DOHH2 (cell line): ENCODE results near the gene ARHGAP23.
A peak's percentile ranks its signal among the peaks of the same experiment; 100 is the strongest.

Experiments
- H3F3A ChIP-seq: fragments of 200-600 bp; sonication (generic), shearing (Covaris generic); 2 replicates; pipeline ENCODE4 v1.6.0; 2016; ENCODE audit warnings: antibody characterized with exemption, mild to moderate bottlenecking; ENCODE audit not compliant: control insufficient read depth, insufficient read depth
- H3K27ac ChIP-seq: fragments of 200-600 bp; sonication (generic); 2 replicates; pipeline ENCODE4 v1.5.1; 2014; ENCODE audit warnings: low read depth, mild to moderate bottlenecking, low read length, moderate library complexity
- H3K27me3 ChIP-seq: fragments of 200-600 bp; sonication (generic); 2 replicates; pipeline ENCODE4 v1.6.1; 2014; ENCODE audit warnings: mild to moderate bottlenecking, low read length, mixed read lengths; ENCODE audit not compliant: control insufficient read depth
- H3K36me3 ChIP-seq: fragments of 200-600 bp; sonication (generic); 2 replicates; pipeline ENCODE4 v1.6.1; 2014; ENCODE audit warnings: mild to moderate bottlenecking, low read length, moderate library complexity, mixed read lengths; ENCODE audit not compliant: control insufficient read depth
- H3K4me1 ChIP-seq: fragments of 200-600 bp; sonication (generic); 2 replicates; pipeline ENCODE4 v1.6.1; 2014; ENCODE audit warnings: mild to moderate bottlenecking, low read length, mixed read lengths; ENCODE audit not compliant: control insufficient read depth
- H3K4me2 ChIP-seq: fragments of 200-600 bp; sonication (generic); 2 replicates; pipeline ENCODE4 v1.6.0; 2014; ENCODE audit warnings: mild to moderate bottlenecking, low read length, moderate library complexity
- H3K4me3 ChIP-seq: fragments of 200-600 bp; sonication (generic); 2 replicates; pipeline ENCODE4 v1.5.1; 2014; ENCODE audit warnings: mild to moderate bottlenecking, low read length, mixed read lengths
- H3K79me2 ChIP-seq: fragments of 200-600 bp; sonication (generic); 2 replicates; pipeline ENCODE4 v1.6.1; 2014; ENCODE audit warnings: mild to moderate bottlenecking, low read length, mixed read lengths; ENCODE audit not compliant: control insufficient read depth
- H3K9me2 ChIP-seq: fragments of 200-600 bp; sonication (generic); replicated peaks from 2 replicates; pipeline ENCODE4 v1.6.1; 2014; ENCODE audit warnings: mild to moderate bottlenecking, low read length, mixed read lengths; ENCODE audit not compliant: control insufficient read depth
- H3K9me3 ChIP-seq: fragments of 200-600 bp; sonication (generic); 2 replicates; pipeline ENCODE4 v1.6.1; 2014; ENCODE audit warnings: antibody characterized with exemption, low read length, mixed read lengths; ENCODE audit not compliant: control insufficient read depth, insufficient read depth
- H4K20me1 ChIP-seq: fragments of 200-600 bp; sonication (generic); 2 replicates; pipeline ENCODE4 v1.6.0; 2014; ENCODE audit warnings: low read depth, mild to moderate bottlenecking, antibody characterized with exemption, low read length, moderate library complexity; ENCODE audit not compliant: control insufficient read depth, insufficient read depth
- CTCF ChIP-seq: fragments of 200-600 bp; sonication (generic); IDR thresholded peaks from one replicate; pipeline ENCODE4 v1.5.1; 2014; ENCODE audit warnings: antibody characterized with exemption, mild to moderate bottlenecking, low read depth, low read length; ENCODE audit not compliant: poor library complexity, severe bottlenecking
- EZH2phosphoT487 ChIP-seq: fragments of 200-600 bp; sonication (generic); IDR thresholded peaks from 2 replicates; pipeline ENCODE4 v1.6.1; 2017; ENCODE audit warnings: borderline replicate concordance, mild to moderate bottlenecking, antibody characterized with exemption, low read length, moderate library complexity, mixed read lengths

The ARHGAP23 gene

GRCh38 chr17:38428112-38428642, at the start of gene ARHGAP23:
TSS of gene ARHGAP23 (plus strand) at chr17:38428464. CDS start at chr17:38428486, 22 bp downstream.
- TF ChIP-seq CTCF, result no peak
- no peak for TF ChIP-seq EZH2phosphoT487
- no peaks in the 10 kb centered on the region for H3K9me2 ChIP-seq
- no peaks in the 10 kb centered on the region for H4K20me1 ChIP-seq
- H3K27me3 ChIP-seq, result peaks cover 54% of the 10 kb centered on the region
- no peaks in the 10 kb centered on the region for H3K36me3 ChIP-seq
- peak within 1 kb of the TSS; percentile 82 for H3K4me2 ChIP-seq
- H3K9me3 ChIP-seq, result no peaks in the 10 kb centered on the region
- peak within 1 kb of the TSS; percentile 65 for H3K4me3 ChIP-seq
- peaks cover 15% of the 10 kb centered on the region for H3K4me1 ChIP-seq
- H3K27ac ChIP-seq, result no peak within 1 kb of the TSS
- H3K79me2 ChIP-seq, result no peaks in the 10 kb centered on the region
- H3F3A ChIP-seq, result no peaks in the 10 kb centered on the region

GRCh38 chr17:38379448-38379847, 48.8 kb upstream of the ARHGAP23 start:
- Histone ChIP-seq H3K36me3 (peaks cover 5% of the 10 kb centered on the region), H4K20me1 (no peaks in the 10 kb centered on the region), H3K27ac (no peak overlapping the region), H3K4me2 (no peak overlapping the region), H3K79me2 (no peaks in the 10 kb centered on the region), H3K4me1 (peaks cover 6% of the 10 kb centered on the region), H3K9me3 (no peaks in the 10 kb centered on the region), H3F3A (no peaks in the 10 kb centered on the region), H3K9me2 (no peaks in the 10 kb centered on the region), H3K4me3 (no peak overlapping the region), H3K27me3 (no peaks in the 10 kb centered on the region)
- TF ChIP-seq EZH2phosphoT487, result no peak
- TF ChIP-seq CTCF, result no peak

GRCh38 chr17:38395090-38395489, 33.2 kb upstream of the ARHGAP23 start:
- H3K4me2 ChIP-seq, result no peak overlapping the region
- no peaks in the 10 kb centered on the region for H3K27me3 ChIP-seq
- no peaks in the 10 kb centered on the region for H3K9me3 ChIP-seq
- H3K9me2 ChIP-seq, result no peaks in the 10 kb centered on the region
- no peaks in the 10 kb centered on the region for H3K4me1 ChIP-seq
- no peaks in the 10 kb centered on the region for H3K79me2 ChIP-seq
- H3K36me3 ChIP-seq, result peaks cover 26% of the 10 kb centered on the region
- TF ChIP-seq EZH2phosphoT487 (no peak), CTCF (no peak)
- H4K20me1 ChIP-seq, result no peaks in the 10 kb centered on the region
- no peak overlapping the region for H3K27ac ChIP-seq
- H3F3A ChIP-seq, result no peaks in the 10 kb centered on the region
- H3K4me3 ChIP-seq, result no peak overlapping the region
